H9 (cell line): ENCODE results near the gene POLK. TPM values are rescaled to one million over a fixed set of nuclear protein-coding genes. Genes with fewer than 3 reads are reported as not detected.
A peak's percentile ranks its signal among the peaks of the same experiment; 100 is the strongest.

Experiments used
- DNase-seq: peaks from one replicate; pipeline ENCODE4 v3.0.0-alpha.2; 2017
- H2AFZ ChIP-seq: one replicate; pipeline ENCODE4 v1.6.1; 2013; ENCODE audit warnings: mild to moderate bottlenecking, low read length, control low read depth, moderate library complexity
- H2AK5ac ChIP-seq: 2 replicates; pipeline ENCODE4 v1.6.1; 2013; ENCODE audit warnings: low read length, control low read depth, mixed read lengths; ENCODE audit not compliant: insufficient read length
- H2BK120ac ChIP-seq: one replicate; pipeline ENCODE4 v1.6.1; 2013; ENCODE audit warnings: low read depth, mild to moderate bottlenecking, low read length, control low read depth, inconsistent platforms; ENCODE audit not compliant: poor library complexity, severe bottlenecking
- H2BK12ac ChIP-seq: 2 replicates; pipeline ENCODE4 v1.6.1; 2013; ENCODE audit warnings: low read length, control low read depth, mixed read lengths, low read depth; ENCODE audit not compliant: insufficient read length
- H2BK15ac ChIP-seq: 2 replicates; pipeline ENCODE4 v1.6.1; 2013; ENCODE audit warnings: low read depth, low read length, control low read depth
- H2BK20ac ChIP-seq: one replicate; pipeline ENCODE4 v1.6.1; 2013; ENCODE audit warnings: low read depth, mild to moderate bottlenecking, low read length, control low read depth, inconsistent platforms; ENCODE audit not compliant: poor library complexity, severe bottlenecking
- H2BK5ac ChIP-seq: 2 replicates; pipeline ENCODE4 v1.6.1; 2013; ENCODE audit warnings: low read length, control low read depth, mixed read lengths; ENCODE audit not compliant: insufficient read length
- H3K14ac ChIP-seq: 2 replicates; pipeline ENCODE4 v1.6.1; 2013; ENCODE audit warnings: low read length, control low read depth; ENCODE audit not compliant: insufficient read depth
- H3K18ac ChIP-seq: 2 replicates; pipeline ENCODE4 v1.6.1; 2013; ENCODE audit warnings: low read depth, mild to moderate bottlenecking, mixed read lengths, low read length, control low read depth; ENCODE audit not compliant: insufficient read length
- H3K23ac ChIP-seq: 2 replicates; pipeline ENCODE4 v1.6.1; 2013; ENCODE audit warnings: low read length, control low read depth, mixed read lengths, low read depth; ENCODE audit not compliant: insufficient read length
- H3K23me2 ChIP-seq: 2 replicates; pipeline ENCODE4 v1.6.1; 2013; ENCODE audit warnings: low read depth, mild to moderate bottlenecking, mixed read lengths, low read length, control low read depth; ENCODE audit not compliant: insufficient read length, poor library complexity, severe bottlenecking
- H3K27ac ChIP-seq: 2 replicates; pipeline ENCODE4 v1.5.1; 2013; ENCODE audit warnings: low read length, control low read depth, mixed read lengths, low read depth; ENCODE audit not compliant: insufficient read length
- H3K27me3 ChIP-seq: 2 replicates; pipeline ENCODE4 v1.6.1; 2013; ENCODE audit warnings: low read length, control low read depth, inconsistent platforms; ENCODE audit not compliant: insufficient read depth
- H3K4ac ChIP-seq: 2 replicates; pipeline ENCODE4 v1.6.1; 2013; ENCODE audit warnings: low read depth, mild to moderate bottlenecking, control low read depth, inconsistent platforms, low read length, moderate library complexity
- H3K4me1 ChIP-seq: 2 replicates; pipeline ENCODE4 v1.6.1; 2013; ENCODE audit warnings: low read length, control low read depth, inconsistent platforms; ENCODE audit not compliant: insufficient read depth
- H3K4me2 ChIP-seq: 2 replicates; pipeline ENCODE4 v1.6.1; 2013; ENCODE audit warnings: low read length, control low read depth, mixed read lengths; ENCODE audit not compliant: insufficient read length, insufficient read depth
- H3K56ac ChIP-seq: 2 replicates; pipeline ENCODE4 v1.6.1; 2013; ENCODE audit warnings: low read depth, mild to moderate bottlenecking, mixed read lengths, low read length, control low read depth; ENCODE audit not compliant: insufficient read length
- H3K79me1 ChIP-seq: 2 replicates; pipeline ENCODE4 v1.6.1; 2013; ENCODE audit warnings: low read depth, mild to moderate bottlenecking, moderate library complexity, low read length, control low read depth, inconsistent platforms; ENCODE audit not compliant: insufficient read depth, poor library complexity, severe bottlenecking
- H3K79me2 ChIP-seq: 2 replicates; pipeline ENCODE4 v1.6.1; 2013; ENCODE audit warnings: low read length, control low read depth, inconsistent platforms; ENCODE audit not compliant: insufficient read depth
- H3K9ac ChIP-seq: 2 replicates; pipeline ENCODE4 v1.6.1; 2013; ENCODE audit warnings: low read length, control low read depth, mixed read lengths; ENCODE audit not compliant: insufficient read length; ENCODE audit errors: extremely low read depth
- H3K9me3 ChIP-seq: one replicate; pipeline ENCODE4 v1.6.1; 2013; ENCODE audit warnings: low read depth, low read length, inconsistent platforms; ENCODE audit not compliant: control insufficient read depth
- H3T11ph ChIP-seq: one replicate; pipeline ENCODE4 v1.6.1; 2013; ENCODE audit warnings: mild to moderate bottlenecking, low read length, control low read depth, inconsistent platforms
- H4K20me1 ChIP-seq: one replicate; pipeline ENCODE4 v1.6.1; 2013; ENCODE audit not compliant: control insufficient read depth, insufficient read length, insufficient read depth
- H4K5ac ChIP-seq: 2 replicates; pipeline ENCODE4 v1.6.1; 2013; ENCODE audit warnings: low read depth, mild to moderate bottlenecking, mixed read lengths, low read length, control low read depth; ENCODE audit not compliant: insufficient read length
- H4K8ac ChIP-seq: replicated peaks from 2 replicates; pipeline ENCODE4 v1.6.1; 2013; ENCODE audit warnings: low read length, control low read depth, mixed read lengths, low read depth; ENCODE audit not compliant: insufficient read length
- H4K91ac ChIP-seq: 2 replicates; pipeline ENCODE4 v1.6.1; 2013; ENCODE audit warnings: low read depth, mild to moderate bottlenecking, moderate library complexity, mixed read lengths, low read length, control low read depth; ENCODE audit not compliant: insufficient read length
- H3K27ac Mint-ChIP-seq, 3 experiments: 2 replicates in 2 of 3; 3 replicates in 1 of 3; pipeline ENCODE4 v1.8.0; 2020 to 2021; ENCODE audit warnings: mixed read lengths in 3 of 3, mild to moderate bottlenecking in 1 of 3, moderate library complexity in 1 of 3
- H3K27me3 Mint-ChIP-seq: 2 replicates; pipeline ENCODE4 v1.8.0; 2021; ENCODE audit warnings: low read depth, mild to moderate bottlenecking, moderate library complexity, mixed read lengths
- H3K36me3 Mint-ChIP-seq, 3 experiments: 2 replicates in 2 of 3; 3 replicates in 1 of 3; pipeline ENCODE4 v1.8.0; 2020 to 2021; ENCODE audit warnings: low read depth in 3 of 3, mixed read lengths in 3 of 3; ENCODE audit not compliant: insufficient read depth in 1 of 3
- H3K4me1 Mint-ChIP-seq, 2 experiments: 2 replicates each; pipeline ENCODE4 v1.8.0; 2020; ENCODE audit warnings: mixed read lengths in 2 of 2
- H3K4me3 Mint-ChIP-seq, 2 experiments: 2 replicates in 1 of 2; 3 replicates in 1 of 2; pipeline ENCODE4 v1.8.0; 2020 to 2021; ENCODE audit warnings: mild to moderate bottlenecking in 2 of 2, mixed read lengths in 2 of 2, moderate library complexity in 1 of 2
- H3K9me3 Mint-ChIP-seq, 2 experiments: 2 replicates in 1 of 2; 3 replicates in 1 of 2; pipeline ENCODE4 v1.8.0; 2020; ENCODE audit warnings: mild to moderate bottlenecking in 2 of 2, mixed read lengths in 2 of 2, moderate library complexity in 1 of 2
- CTCF ChIP-seq: fragments of 200-600 bp; sonication (generic); conservative IDR thresholded peaks from 3 replicates; pipeline ENCODE4 v1.8.0; 2021; ENCODE audit warnings: antibody characterized with exemption, mild to moderate bottlenecking
- WGBS: extraction: QIAGEN DNeasy Blood & Tissue Kit; methylation state at CpG from one replicate; pipeline ENCODE4 v1.1.7; 2013; ENCODE audit warnings: missing lambda C conversion rate, low lambda C conversion rate, mixed read lengths; ENCODE audit not compliant: insufficient read length; ENCODE audit errors: extremely low coverage; 5-methylcytosine and 5-hydroxymethylcytosine counted together
- total RNA-seq: library from RNA; stranded (reverse); gene quantifications from 2 replicates; pipeline ENCODE4 v1.2.1, GENCODE V29; 2021

The POLK gene
- total RNA-seq, 1 experiment from 2014 or later, result 7.6 TPM

GRCh38 chr5:75547812-75548211, 36.1 kb downstream of the POLK start:
- Histone ChIP-seq H4K91ac (no peak overlapping the region), H4K5ac (no peak overlapping the region), H3K56ac (no peak overlapping the region), H2BK12ac (no peak overlapping the region), H3K79me1 (no peaks in the 10 kb centered on the region), H2AK5ac (no peak overlapping the region), H2AFZ (no peak overlapping the region), H3K27me3 (no peaks in the 10 kb centered on the region), H3K18ac (no peak overlapping the region), H4K20me1 (no peaks in the 10 kb centered on the region), H3K4me1 (no peaks in the 10 kb centered on the region), H3K9me3 (no peaks in the 10 kb centered on the region), H3K23me2 (no peaks in the 10 kb centered on the region), H2BK20ac (no peak overlapping the region), H3K23ac (no peak overlapping the region), H2BK120ac (no peak overlapping the region), H4K8ac (no peak overlapping the region), H2BK5ac (no peak overlapping the region), H3K79me2 (no peaks in the 10 kb centered on the region), H3K9ac (no peak overlapping the region), H3K4ac (no peak overlapping the region), H2BK15ac (no peak overlapping the region), H3K4me2 (no peak overlapping the region), H3K14ac (no peak overlapping the region), H3K27ac (no peak overlapping the region), H3T11ph (no peak overlapping the region)
- Mint-ChIP-seq H3K9me3 (no peaks in the 10 kb centered on the region), H3K4me3 (no peak overlapping the region), H3K27me3 (no peaks in the 10 kb centered on the region), H3K27ac (peak overlapping the region in 1 of 3 experiments; percentile 59; a peak in 1 of 7 replicates), H3K36me3 (peaks cover 0 to 3% (median 0%) of the 10 kb centered on the region in 3 experiments; a peak in 1 of 7 replicates), H3K4me1 (no peaks in the 10 kb centered on the region)
- no CpG with 5 or more reads among the region's 3 CpGs for WGBS
- TF ChIP-seq CTCF, result no peak
- DNase-seq, result no peak
